HepG2 (cell line): ENCODE results near the gene TEDC2. TPM values are rescaled to one million over a fixed set of nuclear protein-coding genes. Genes with fewer than 3 reads are reported as not detected.
A peak's percentile ranks its signal among the peaks of the same experiment; 100 is the strongest.

ENCODE experiments used
- BHLHE40 ChIP-seq: IDR thresholded peaks from 2 replicates; pipeline ENCODE4 v1.6.1; 2011; ENCODE audit warnings: low read length, improper control_type of control experiment
- CSRNP2 ChIP-seq: sonication (generic); formaldehyde crosslinking; conservative IDR thresholded peaks from 2 replicates; pipeline ENCODE4 v1.8.0; 2022; ENCODE audit warnings: low read depth, missing genetic modification reagents
- FOXK2 ChIP-seq: fragments of 450-650 bp; IDR thresholded peaks from 2 replicates; pipeline ENCODE4 v1.6.1; 2016
- GMEB1 ChIP-seq: sonication (generic); formaldehyde crosslinking; IDR thresholded peaks from 2 replicates; pipeline ENCODE4 v1.5.1; 2020; ENCODE audit warnings: missing genetic modification reagents, mild to moderate bottlenecking, borderline replicate concordance
- MIXL1 ChIP-seq: IDR thresholded peaks from 2 replicates; pipeline ENCODE4 v1.6.1; 2016
- PATZ1 ChIP-seq: sonication (generic); formaldehyde crosslinking; IDR thresholded peaks from 2 replicates; pipeline ENCODE4 v1.4.0; 2020; ENCODE audit warnings: missing genetic modification reagents
- SIN3A ChIP-seq: IDR thresholded peaks from 2 replicates; pipeline ENCODE4 v1.6.1; 2011; ENCODE audit warnings: low read depth, mild to moderate bottlenecking, control low read depth, low read length, borderline replicate concordance
- SNAPC5 ChIP-seq: sonication (generic); formaldehyde crosslinking; IDR thresholded peaks from 2 replicates; pipeline ENCODE4 v1.8.1; 2023; ENCODE audit warnings: mild to moderate bottlenecking, missing genetic modification reagents, borderline replicate concordance
- STAT5B ChIP-seq: sonication (generic); formaldehyde crosslinking; IDR thresholded peaks from 2 replicates; pipeline ENCODE4 v1.4.0; 2020; ENCODE audit warnings: missing genetic modification reagents
- TFDP1 ChIP-seq: IDR thresholded peaks from 2 replicates; pipeline ENCODE4 v1.6.1; 2016; ENCODE audit warnings: missing compliant biosample characterization, missing genetic modification reagents, borderline replicate concordance
- THAP11 ChIP-seq: IDR thresholded peaks from 2 replicates; pipeline ENCODE4 v1.6.1; 2016; ENCODE audit warnings: missing biosample characterization, missing genetic modification reagents
- ZBED4 ChIP-seq: sonication (generic); formaldehyde crosslinking; IDR thresholded peaks from 2 replicates; pipeline ENCODE4 v1.4.0; 2020; ENCODE audit warnings: missing genetic modification reagents, borderline replicate concordance
- ZNF20 ChIP-seq: sonication (generic); formaldehyde crosslinking; IDR thresholded peaks from 2 replicates; pipeline ENCODE4 v1.4.0; 2020; ENCODE audit warnings: mild to moderate bottlenecking, moderate library complexity, missing genetic modification reagents
- ZNF362 ChIP-seq: sonication (generic); formaldehyde crosslinking; IDR thresholded peaks from 2 replicates; pipeline ENCODE4 v1.4.0; 2020; ENCODE audit warnings: missing genetic modification reagents, mild to moderate bottlenecking, borderline replicate concordance
- ZNF746 ChIP-seq: sonication (generic); formaldehyde crosslinking; IDR thresholded peaks from 2 replicates; pipeline ENCODE4 v1.8.0; 2022; ENCODE audit warnings: mild to moderate bottlenecking, missing genetic modification reagents
- ZNF777 ChIP-seq: sonication (generic); formaldehyde crosslinking; IDR thresholded peaks from 2 replicates; pipeline ENCODE4 v1.4.0; 2020; ENCODE audit warnings: missing genetic modification reagents
- polyA plus RNA-seq, 8 experiments: library from polyadenylated mRNA; depleted of rRNA in 3 of 8; stranded (reverse) in 7 of 8; unstranded in 1 of 8; fragments of >200 nt; fragmentation: Illumina TruSeq in 4 of 8; extraction: Trizol in 4 of 8; gene quantifications; 2 replicates each; pipeline versions ENCODE4 v1.2.1 to v1.2.3, GENCODE V29; 2011 to 2016; ENCODE audit warnings: low read depth in 4 of 8, missing spikeins in 1 of 8, mixed read lengths in 1 of 8; ENCODE audit not compliant: insufficient read depth in 1 of 8
- total RNA-seq, 5 experiments: library from RNA; depleted of rRNA; stranded (reverse); fragments of >200 nt; fragmentation: Illumina TruSeq; extraction: Trizol; gene quantifications; 2 replicates each; pipeline ENCODE4 v1.2.3, GENCODE V29; 2016; ENCODE audit warnings: low read depth in 1 of 5

The TEDC2 gene
- total and polyA plus RNA-seq, 2 of the 13 experiments (the other 11 are each of a cell fraction or from before 2014, with no cell fraction given) = 6.2 to 24.4 TPM

- 0 out of 2 replicates have a peak, but pooled peaks have one; percentile 70 for TF ChIP-seq CSRNP2
- no peak; the same call in 1 of the 2 replicates for TF ChIP-seq GMEB1 (CRISPR knock-in tag)
- TF ChIP-seq ZBED4 (CRISPR knock-in tag) = no peak
- TF ChIP-seq STAT5B (CRISPR knock-in tag) = no peak
- TF ChIP-seq ZNF746 = no peak
- 0 out of 2 replicates have a peak, but pooled peaks have one; percentile 34 for TF ChIP-seq ZNF362 (CRISPR knock-in tag)
- TF ChIP-seq BHLHE40 = no peak
- no peak for TF ChIP-seq FOXK2
- TF ChIP-seq SNAPC5 (CRISPR knock-in tag) = no peak
- TF ChIP-seq ZNF777 = peak; percentile 78
- TF ChIP-seq MIXL1 (CRISPR knock-in tag) = no peak
- no peak; the same call in none of the 2 replicates for TF ChIP-seq THAP11 (CRISPR knock-in tag)
- TF ChIP-seq PATZ1 (CRISPR knock-in tag) = no peak; the same call in 1 of the 2 replicates
- no peak for TF ChIP-seq ZNF20 (CRISPR knock-in tag)
- TF ChIP-seq TFDP1 = peak; percentile 73
- peak; percentile 84; the same call in 1 of the 2 replicates for TF ChIP-seq SIN3A
Measured at GRCh38 chr16:2429034-2429770, 30.7 kb upstream of the TEDC2 start, which contains the start of gene CCNF (continued).
